Astrocyte of the cerebellum (primary cell): ENCODE results near the gene EBNA1BP2.
"Not testable (repeated sequence)": the region's sequence is repeated elsewhere in the genome, so short reads cannot be mapped to it uniquely, and the experiment has no call there.

ENCODE experiments used
- DNase-seq: peaks from one replicate; pipeline ENCODE4 v3.0.0-alpha.2; 2011; ENCODE audit warnings: low read depth
- H3K4me3 ChIP-seq: 2 replicates; pipeline ENCODE4 v1.5.1; 2011; ENCODE audit warnings: mild to moderate bottlenecking, low read depth, low read length, moderate library complexity
- CTCF ChIP-seq: IDR thresholded peaks from 2 replicates; pipeline ENCODE4 v1.5.1; 2012; ENCODE audit warnings: low read length, low read depth, moderate library complexity, mild to moderate bottlenecking; ENCODE audit errors: missing control alignments
- in situ Hi-C: cut with HindIII; loops from 2 replicates; pipeline ENCODE4 v1.10.0; 2017; ENCODE audit warnings: low sequenced_read_pairs

The EBNA1BP2 gene

GRCh38 chr1:43128816-43129215, 43.3 kb downstream of the EBNA1BP2 start:
- no peak for DNase-seq
- no peak for TF ChIP-seq CTCF
- in situ Hi-C loops: no loop called here
- no peak overlapping the region for H3K4me3 ChIP-seq

- in situ Hi-C loops: no loop called here
- no peak for TF ChIP-seq CTCF
Observed at GRCh38 chr1:43123031-43123430, 49.1 kb downstream of the EBNA1BP2 start.

DNA sequence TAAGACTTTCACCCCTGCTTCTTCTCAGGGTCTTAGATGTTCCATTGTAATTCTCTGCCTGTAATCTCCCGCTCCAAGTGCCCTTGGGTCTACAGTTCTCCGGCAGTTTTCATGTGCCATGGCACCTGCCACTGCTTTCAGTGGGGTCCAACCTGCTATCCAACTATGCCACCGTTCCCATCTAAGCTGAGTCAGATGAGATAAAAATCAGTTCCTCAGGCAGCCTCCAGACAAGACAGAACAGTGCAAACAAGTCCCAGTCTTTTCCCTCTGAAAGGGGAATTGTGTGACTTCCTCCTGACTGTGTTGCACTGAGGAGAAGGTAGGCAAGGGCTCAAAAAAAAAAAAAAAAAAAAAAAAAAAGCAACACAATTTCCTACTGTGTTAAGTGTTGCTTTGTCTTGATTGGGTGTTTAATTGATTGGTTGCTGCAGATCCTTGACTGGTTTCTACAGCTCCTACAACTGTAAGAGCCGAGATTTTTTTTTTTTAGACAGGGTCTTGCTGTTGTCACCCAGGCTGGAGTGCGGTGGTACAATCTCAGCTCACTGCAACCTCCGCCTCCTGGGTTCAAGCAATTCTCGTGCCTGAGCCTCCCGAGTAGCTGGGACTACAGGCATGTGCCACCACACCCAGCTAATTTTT, 50.7 kb downstream of the EBNA1BP2 start:
- no peak for TF ChIP-seq CTCF
- in situ Hi-C loops: no loop called here
- H3K4me3 ChIP-seq: no peak overlapping the region
- DNase-seq: no peak

More at GRCh38 chr1:43123031-43123430, 49.1 kb downstream of the EBNA1BP2 start:
- no peak overlapping the region for H3K4me3 ChIP-seq
- no peak for DNase-seq

GRCh38 chr1:43119928-43120586, 52.0 kb downstream of the EBNA1BP2 start:
- H3K4me3 ChIP-seq, in situ Hi-C loops, DNase-seq: not testable (repeated sequence)
